ENCODE data around the gene PDIA4.
"Not testable (repeated sequence)": the region's sequence is repeated elsewhere in the genome, so short reads cannot be mapped to it uniquely, and the experiment has no call there.

Gene PDIA4

DNA sequence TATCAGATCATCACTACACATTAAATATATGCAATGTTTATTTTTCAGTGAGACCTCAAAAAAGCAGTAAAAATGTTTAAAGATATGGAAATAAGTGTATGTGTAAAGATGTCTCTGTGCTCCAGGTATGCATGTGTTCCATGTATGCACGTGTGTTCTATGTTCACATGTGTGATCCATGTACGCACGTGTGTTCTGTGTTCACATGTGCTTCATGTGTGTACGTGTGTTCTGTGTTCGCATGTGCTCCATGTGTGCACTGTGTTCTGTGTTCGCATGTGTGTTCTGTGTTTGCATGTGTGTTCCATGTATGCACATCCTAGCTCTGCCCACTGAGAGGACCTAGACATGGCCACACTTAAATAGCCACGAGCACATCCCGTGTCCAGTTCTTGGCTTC lies 15.6 kb upstream of the PDIA4 start:
- DNase-seq = no peak
- in situ Hi-C loops (cut with HindIII; ENCODE audit: low pct_ligation_motif_present, low pct_unique_long_range_greater_than_20kb, low sequenced_read_pairs) = no loop called here

DNA sequence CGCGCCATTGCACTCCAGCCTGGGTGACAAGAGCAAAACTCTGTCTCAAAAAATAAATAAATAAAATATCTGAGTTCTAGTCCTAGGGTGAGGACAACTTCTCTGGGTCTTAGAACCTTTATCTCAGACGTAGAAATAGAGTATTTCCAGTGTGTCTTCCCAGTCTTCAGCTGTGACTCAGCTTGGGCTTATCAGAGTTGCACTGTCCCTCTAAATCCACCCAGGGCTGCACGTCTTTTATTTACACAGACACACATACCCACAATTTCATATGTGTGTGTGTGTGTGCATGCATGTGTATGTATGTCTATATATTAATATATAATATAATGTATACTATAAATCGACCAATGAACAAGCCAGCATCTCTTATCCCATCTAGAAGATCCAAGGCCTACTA lies 13.0 kb upstream of the PDIA4 start:
- in situ Hi-C loops (cut with HindIII; ENCODE audit: low pct_ligation_motif_present, low pct_unique_long_range_greater_than_20kb, low sequenced_read_pairs) = no loop called here
- DNase-seq = no peak

- DNase-seq; in situ Hi-C loops (cut with HindIII; ENCODE audit: low pct_ligation_motif_present, low pct_unique_long_range_greater_than_20kb, low sequenced_read_pairs): not testable (repeated sequence)
These were observed 10.3 kb upstream of the PDIA4 start for GRCh38 chr7:149038641-149039040.

DNA sequence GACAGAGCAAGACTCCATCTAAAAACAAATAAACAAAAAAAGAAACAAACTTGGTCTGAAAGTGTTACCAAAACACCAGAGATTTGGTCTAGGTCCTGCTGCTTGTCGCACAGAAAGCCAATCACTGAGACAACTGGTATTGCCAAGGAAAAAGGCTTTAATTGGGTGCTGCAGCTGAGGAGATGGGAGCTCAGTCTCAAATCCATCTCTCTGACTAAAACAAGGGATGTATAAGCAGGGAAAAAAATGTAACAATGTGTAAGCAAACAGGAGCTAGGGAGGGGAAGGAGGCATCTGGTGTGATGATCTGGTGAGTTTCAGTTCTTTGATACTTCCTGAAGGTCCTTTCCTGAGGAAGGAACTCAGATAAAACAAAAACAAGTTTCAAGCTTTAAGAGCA lies 8.4 kb upstream of the PDIA4 start:
- in situ Hi-C loops (cut with HindIII; ENCODE audit: low pct_ligation_motif_present, low pct_unique_long_range_greater_than_20kb, low sequenced_read_pairs) = no loop called here
- no peak for DNase-seq

DNA sequence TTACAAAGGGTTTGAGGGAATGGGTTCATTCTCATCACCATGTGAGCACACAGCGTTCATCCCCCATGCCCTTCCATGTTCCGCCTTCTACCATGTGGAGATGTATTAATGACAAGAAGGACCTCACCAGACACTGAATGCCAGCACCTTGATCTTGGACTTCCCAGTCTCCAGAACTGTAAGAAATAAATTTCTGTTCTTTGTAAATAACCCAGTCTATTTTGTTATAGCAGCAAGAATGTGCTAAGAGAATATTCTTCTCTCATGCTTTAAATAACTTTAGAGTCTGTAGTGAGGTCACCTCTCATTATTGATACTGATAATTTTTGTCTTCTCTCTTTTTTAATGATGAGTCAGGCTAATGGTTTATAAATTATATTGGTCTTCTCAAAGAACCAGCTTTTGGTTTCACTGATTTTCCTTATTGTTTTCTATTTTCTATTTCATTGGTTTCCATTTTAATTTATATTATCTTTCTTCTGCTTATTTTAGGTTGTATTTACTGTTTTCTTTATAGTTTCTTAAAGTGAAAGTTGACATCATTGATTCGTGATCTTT lies 3.1 kb upstream of the PDIA4 start:
- in situ Hi-C loops (cut with HindIII; ENCODE audit: low pct_ligation_motif_present, low pct_unique_long_range_greater_than_20kb, low sequenced_read_pairs) = no loop called here
- no peak for DNase-seq

DNA sequence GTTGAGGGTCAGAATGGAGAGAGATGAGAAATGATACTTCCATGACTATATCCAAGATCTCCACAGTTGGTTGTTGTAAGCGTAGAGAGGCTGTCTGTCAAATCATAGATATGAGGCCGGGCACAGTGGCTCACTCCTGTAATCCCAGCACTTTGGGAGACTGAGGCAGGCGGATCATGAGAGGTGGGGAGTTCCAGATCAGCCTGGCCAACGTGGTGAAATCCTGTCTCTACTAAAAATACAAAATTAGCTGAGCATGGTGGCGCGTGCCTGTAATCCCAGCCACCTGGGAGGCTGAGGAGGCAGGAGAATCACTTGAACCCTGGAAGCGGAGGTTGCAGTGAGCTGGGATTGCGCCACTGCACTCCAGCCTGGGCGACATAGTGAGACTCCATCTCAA lies 2.1 kb upstream of the PDIA4 start:
- in situ Hi-C loops (cut with HindIII; ENCODE audit: low pct_ligation_motif_present, low pct_unique_long_range_greater_than_20kb, low sequenced_read_pairs); DNase-seq: not testable (repeated sequence)

DNA sequence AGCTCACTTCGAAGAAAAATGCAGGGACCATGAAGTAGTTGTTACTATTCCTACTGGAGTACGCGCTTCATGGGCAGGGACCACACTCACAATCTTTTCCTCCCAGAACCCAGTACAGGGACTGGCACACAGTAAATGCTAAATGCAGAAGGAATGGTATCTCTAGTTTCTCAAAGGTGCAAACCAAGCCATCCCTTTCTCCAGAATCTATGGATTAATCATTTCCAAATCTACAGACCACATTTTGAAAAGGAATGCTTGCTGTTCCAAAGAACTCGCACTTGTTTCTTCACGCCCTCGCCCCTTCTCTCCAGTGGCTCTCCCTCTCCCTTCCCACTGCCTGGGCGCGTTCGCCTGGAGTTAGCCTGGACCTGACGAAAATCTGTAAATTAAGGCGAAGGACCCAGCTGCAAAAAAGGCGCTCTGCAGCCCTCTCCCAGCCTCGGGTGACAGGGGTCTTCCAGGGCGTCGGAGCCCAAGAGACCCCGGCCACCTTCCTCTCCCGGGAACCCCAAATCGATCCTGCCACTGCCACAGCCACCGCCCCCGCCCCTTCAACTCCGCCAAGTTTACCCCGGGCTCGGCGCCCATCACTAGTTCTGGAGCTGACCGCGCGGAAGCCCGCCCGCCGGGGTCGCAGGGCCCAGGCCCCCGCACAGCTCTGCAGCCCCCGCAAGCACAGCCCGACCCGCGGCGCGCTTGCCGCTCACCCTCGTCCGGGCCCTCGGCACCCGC lies 527 bp downstream of the PDIA4 start:
- peak; percentile 61 for DNase-seq
- in situ Hi-C loops (cut with HindIII; ENCODE audit: low pct_ligation_motif_present, low pct_unique_long_range_greater_than_20kb, low sequenced_read_pairs) = no loop called here

GRCh38 chr7:149027055-149027454 lies 1.2 kb downstream of the PDIA4 start:
- DNase-seq = no peak
- in situ Hi-C loops (cut with HindIII; ENCODE audit: low pct_ligation_motif_present, low pct_unique_long_range_greater_than_20kb, low sequenced_read_pairs) = no loop called here

- DNase-seq = no peak
These were observed 4.6 kb downstream of the PDIA4 start for GRCh38 chr7:149023662-149024061.

GRCh38 chr7:149022756-149023360 lies 5.4 kb downstream of the PDIA4 start:
- no peak for DNase-seq
- in situ Hi-C loops (cut with HindIII; ENCODE audit: low pct_ligation_motif_present, low pct_unique_long_range_greater_than_20kb, low sequenced_read_pairs) = no loop called here

More at GRCh38 chr7:149023662-149024061, 4.6 kb downstream of the PDIA4 start:
- in situ Hi-C loops (cut with HindIII; ENCODE audit: low pct_ligation_motif_present, low pct_unique_long_range_greater_than_20kb, low sequenced_read_pairs) = no loop called here

- no peak for DNase-seq
- in situ Hi-C loops (cut with HindIII; ENCODE audit: low pct_ligation_motif_present, low pct_unique_long_range_greater_than_20kb, low sequenced_read_pairs) = no loop called here
These were observed 6.6 kb downstream of the PDIA4 start for GRCh38 chr7:149021725-149022062.

- in situ Hi-C loops (cut with HindIII; ENCODE audit: low pct_ligation_motif_present, low pct_unique_long_range_greater_than_20kb, low sequenced_read_pairs) = no loop called here
- no peak for DNase-seq
These were observed 7.8 kb downstream of the PDIA4 start for GRCh38 chr7:149020483-149020882.

DNA sequence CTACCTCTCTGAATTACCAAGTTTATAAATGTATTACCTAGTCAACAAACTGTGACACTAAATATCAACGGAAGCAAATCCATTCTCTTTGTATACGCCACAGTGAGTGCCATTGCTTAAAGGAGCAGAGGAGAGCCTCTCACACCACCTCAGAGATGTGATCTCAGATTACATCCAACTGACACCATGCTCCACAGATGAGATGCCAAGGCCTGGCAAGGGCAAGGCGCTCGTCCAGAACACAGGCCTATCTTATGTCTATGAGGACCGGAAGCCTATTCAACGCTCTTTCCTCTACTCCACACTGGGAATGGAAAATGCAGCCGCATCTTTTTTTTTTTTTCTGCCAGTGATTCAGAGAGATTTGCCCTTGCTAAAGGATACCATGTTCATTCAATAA lies 11.4 kb downstream of the PDIA4 start:
- DNase-seq = no peak
- in situ Hi-C loops (cut with HindIII; ENCODE audit: low pct_ligation_motif_present, low pct_unique_long_range_greater_than_20kb, low sequenced_read_pairs) = no loop called here

GRCh38 chr7:149014309-149014708 lies 14.0 kb downstream of the PDIA4 start:
- no peak for DNase-seq
- in situ Hi-C loops (cut with HindIII; ENCODE audit: low pct_ligation_motif_present, low pct_unique_long_range_greater_than_20kb, low sequenced_read_pairs) = no loop called here

DNA sequence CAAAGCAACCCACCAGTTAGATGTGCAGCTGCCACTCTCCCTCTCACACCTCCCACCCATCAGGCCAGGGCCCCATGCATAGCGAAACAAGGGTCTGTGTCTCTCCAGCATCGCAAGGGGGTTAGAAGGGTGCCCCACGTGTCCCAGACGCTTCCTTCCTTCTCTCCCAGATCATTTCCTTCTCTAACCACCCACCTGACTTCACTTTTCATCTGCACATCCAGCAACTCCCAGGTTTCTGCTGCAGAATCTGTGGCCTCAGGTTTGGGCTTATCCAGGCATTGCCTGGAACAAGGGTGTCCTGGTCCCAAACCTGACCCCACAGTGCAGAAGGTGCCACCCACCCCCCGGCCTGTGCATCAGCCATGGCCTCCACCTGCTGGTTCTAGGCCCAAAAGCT lies 14.4 kb downstream of the PDIA4 start:
- DNase-seq = no peak
- in situ Hi-C loops (cut with HindIII; ENCODE audit: low pct_ligation_motif_present, low pct_unique_long_range_greater_than_20kb, low sequenced_read_pairs) = no loop called here

DNA sequence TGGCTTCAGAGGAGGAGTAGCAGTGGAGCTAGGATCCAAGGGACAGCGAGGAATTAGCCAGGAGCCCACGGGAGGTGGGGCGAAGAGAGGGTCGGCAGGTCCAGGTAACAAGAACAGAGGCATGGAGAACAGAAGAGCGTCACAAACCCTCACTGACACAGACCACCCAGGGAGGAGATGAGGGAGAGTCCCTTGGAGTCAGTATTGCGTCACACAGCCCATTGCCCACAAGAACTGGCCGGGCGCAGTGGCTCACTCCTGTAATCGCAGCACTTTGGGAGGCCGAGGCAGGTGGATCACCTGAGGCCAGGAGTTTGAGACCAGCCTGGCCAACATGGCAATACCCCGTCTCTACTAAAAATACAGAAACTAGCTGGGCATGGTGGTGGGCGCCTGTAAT lies 15.6 kb downstream of the PDIA4 start:
- in situ Hi-C loops (cut with HindIII; ENCODE audit: low pct_ligation_motif_present, low pct_unique_long_range_greater_than_20kb, low sequenced_read_pairs); DNase-seq: not testable (repeated sequence)

DNA sequence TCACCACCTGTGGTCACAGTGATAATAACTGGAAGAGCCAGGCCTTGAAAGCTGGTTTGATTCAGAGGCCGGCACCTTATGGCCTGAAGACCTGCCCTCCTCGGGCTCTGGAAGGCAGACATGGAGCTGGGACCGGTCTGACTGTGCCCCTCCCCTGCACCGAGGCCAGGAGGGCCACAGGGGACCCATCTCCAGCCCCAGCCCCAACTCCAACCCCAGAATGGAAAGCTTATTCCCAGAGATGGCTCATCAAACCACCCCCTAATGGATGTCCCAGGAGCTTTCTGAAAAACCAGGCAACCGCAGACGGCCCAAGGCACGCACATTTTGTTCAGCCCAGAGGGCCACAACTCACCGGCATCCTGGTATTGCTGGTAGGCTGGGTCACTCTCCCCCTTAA lies 16.8 kb downstream of the PDIA4 start:
- in situ Hi-C loops (cut with HindIII; ENCODE audit: low pct_ligation_motif_present, low pct_unique_long_range_greater_than_20kb, low sequenced_read_pairs) = no loop called here
- no peak for DNase-seq

- in situ Hi-C loops (cut with HindIII; ENCODE audit: low pct_ligation_motif_present, low pct_unique_long_range_greater_than_20kb, low sequenced_read_pairs) = no loop called here
- no peak for DNase-seq
These were observed 17.9 kb downstream of the PDIA4 start for GRCh38 chr7:149010451-149010850.

- no peak for DNase-seq
- in situ Hi-C loops (cut with HindIII; ENCODE audit: low pct_ligation_motif_present, low pct_unique_long_range_greater_than_20kb, low sequenced_read_pairs) = no loop called here
These were observed 18.8 kb downstream of the PDIA4 start for GRCh38 chr7:149009527-149009926.

GRCh38 chr7:149007611-149008010 lies 20.7 kb downstream of the PDIA4 start:
- DNase-seq = no peak
- in situ Hi-C loops (cut with HindIII; ENCODE audit: low pct_ligation_motif_present, low pct_unique_long_range_greater_than_20kb, low sequenced_read_pairs) = no loop called here
